A172 (cell line): ENCODE measurements around the gene OR6M1. TPM values are rescaled to one million over a fixed set of nuclear protein-coding genes. Genes with fewer than 3 reads are reported as not detected.

Experiments
- DNase-seq: peaks from one replicate; pipeline ENCODE4 v3.0.0-alpha.2; 2015; ENCODE audit warnings: low spot score
- total RNA-seq: library from RNA; depleted of rRNA; stranded (reverse); fragments of >200 nt; shearing (Covaris generic); gene quantifications from 2 replicates; pipeline ENCODE4 v1.2.3, GENCODE V29; 2014; rRNA removed

OR6M1 gene
- total RNA-seq = not detected in 2 replicates

GRCh38 chr11:123806249-123806648 is at the start of gene OR6M1:
TSS of gene OR6M1 (minus strand) at chr11:123806349. CDS start at chr11:123806349, 0 bp downstream.
- no peak for DNase-seq

- DNase-seq = no peak
Observed at GRCh38 chr11:123853038-123853437, 46.9 kb upstream of the OR6M1 start.

- DNase-seq = no peak
Observed at GRCh38 chr11:123852321-123852720, 46.2 kb upstream of the OR6M1 start.

GRCh38 chr11:123851110-123851509 is 45.0 kb upstream of the OR6M1 start:
- DNase-seq = no peak

- peak; percentile 1 for DNase-seq
Observed at GRCh38 chr11:123841174-123841573, 35.0 kb upstream of the OR6M1 start.

- DNase-seq = no peak
Observed at GRCh38 chr11:123839131-123839530, 33.0 kb upstream of the OR6M1 start.

- no peak for DNase-seq
Observed at GRCh38 chr11:123838659-123839058, 32.5 kb upstream of the OR6M1 start.

- DNase-seq = no peak
Observed at GRCh38 chr11:123838199-123838598, 32.0 kb upstream of the OR6M1 start.

- DNase-seq = peak; percentile 2
Observed at GRCh38 chr11:123833095-123833494, 26.9 kb upstream of the OR6M1 start.

- DNase-seq = no peak
Observed at GRCh38 chr11:123829745-123830144, 23.6 kb upstream of the OR6M1 start.

GRCh38 chr11:123822599-123822998 is 16.4 kb upstream of the OR6M1 start:
- DNase-seq = peak; percentile 23

- no peak for DNase-seq
Observed at GRCh38 chr11:123822032-123822431, 15.9 kb upstream of the OR6M1 start.

- DNase-seq = no peak
Observed at GRCh38 chr11:123815122-123815521, 9.0 kb upstream of the OR6M1 start.

- DNase-seq = no peak
Observed at GRCh38 chr11:123801765-123802164, 4.4 kb downstream of the OR6M1 start.

- no peak for DNase-seq
Observed at GRCh38 chr11:123800036-123800435, 6.1 kb downstream of the OR6M1 start.

GRCh38 chr11:123799438-123799837 is 6.7 kb downstream of the OR6M1 start:
- no peak for DNase-seq

- no peak for DNase-seq
Observed at GRCh38 chr11:123798513-123799252, 7.5 kb downstream of the OR6M1 start.

GRCh38 chr11:123798079-123798478 is 8.1 kb downstream of the OR6M1 start:
- no peak for DNase-seq

- DNase-seq = no peak
Observed at GRCh38 chr11:123797541-123797940, 8.6 kb downstream of the OR6M1 start.

GRCh38 chr11:123797114-123797513 is 9.0 kb downstream of the OR6M1 start:
- no peak for DNase-seq

- DNase-seq = no peak
Observed at GRCh38 chr11:123796226-123796625, 9.9 kb downstream of the OR6M1 start.

- DNase-seq = no peak
Observed at GRCh38 chr11:123783536-123783935, 22.6 kb downstream of the OR6M1 start.

GRCh38 chr11:123778511-123778910 is 27.6 kb downstream of the OR6M1 start:
- no peak for DNase-seq
